Stimulated activated naive CD4-positive, alpha-beta T cell (primary cell): ENCODE data around the gene LDLRAD1.
A peak's percentile ranks its signal among the peaks of the same experiment; 100 is the strongest.
"Not testable (repeated sequence)": the region's sequence is repeated elsewhere in the genome, so short reads cannot be mapped to it uniquely, and the experiment has no call there.

Source experiments
- DNase-seq, 6 experiments: peaks; one replicate each; lab custom pipeline; 2025; lab: John Stamatoyannopoulos, UW

The LDLRAD1 gene

DNA sequence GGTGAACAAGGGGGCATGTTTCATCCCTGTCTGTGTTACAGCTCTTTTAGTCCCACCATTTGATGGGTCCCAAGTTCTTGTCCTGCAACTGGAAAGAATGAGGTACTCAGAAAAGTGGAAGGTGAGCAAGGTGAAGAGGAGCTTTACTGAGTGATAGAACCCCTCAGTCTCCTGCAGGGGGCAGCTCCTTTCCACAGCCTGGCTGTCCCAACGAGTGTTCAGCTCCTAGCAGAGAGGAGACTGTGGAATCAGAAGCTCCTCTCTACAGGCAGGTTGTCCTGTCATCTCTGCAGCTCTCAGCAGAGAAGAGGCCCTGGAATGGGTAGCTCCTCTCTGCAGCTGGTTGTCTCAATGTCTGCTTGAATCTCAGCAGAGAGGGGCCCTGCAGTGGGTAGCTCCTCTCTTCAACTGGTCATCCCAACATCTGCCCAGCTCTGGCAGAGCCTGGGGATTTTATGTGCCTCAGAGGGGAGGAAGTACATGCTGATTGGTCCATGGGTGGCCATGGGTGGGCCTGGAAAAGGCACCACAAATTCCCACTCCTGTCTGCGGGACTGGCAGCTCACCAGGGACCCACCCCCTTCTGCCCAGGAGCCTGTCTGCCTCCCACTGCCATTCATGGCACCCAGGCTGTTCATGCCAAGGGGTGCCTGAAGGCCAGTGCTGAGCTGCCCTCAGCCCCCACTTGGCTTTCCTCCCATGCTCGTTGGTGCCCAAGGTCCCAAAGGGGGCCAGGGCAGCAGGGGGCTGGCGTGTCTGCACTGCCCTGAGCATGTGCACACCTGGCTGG is 25.7 kb downstream of the LDLRAD1 start:
- no peak for DNase-seq

DNA sequence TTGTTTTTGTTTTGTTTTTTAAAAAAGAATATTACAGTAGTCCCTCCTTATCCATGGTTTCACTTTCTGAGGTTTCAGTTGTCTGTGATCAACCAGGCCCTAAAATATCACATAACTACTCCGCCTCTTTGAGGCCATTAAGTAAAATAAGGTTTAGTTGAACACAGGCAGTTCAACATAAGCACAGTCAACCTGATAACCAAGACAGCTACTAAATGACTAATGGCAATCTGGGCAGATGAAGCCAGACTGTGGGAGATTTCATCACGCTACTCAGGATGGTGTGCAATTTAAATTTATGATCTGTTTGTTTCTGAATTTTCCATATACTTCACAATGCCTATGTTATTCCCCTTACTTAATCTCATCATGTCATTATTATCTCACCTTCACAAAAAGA is 30.1 kb downstream of the LDLRAD1 start:
- no peak for DNase-seq

DNA sequence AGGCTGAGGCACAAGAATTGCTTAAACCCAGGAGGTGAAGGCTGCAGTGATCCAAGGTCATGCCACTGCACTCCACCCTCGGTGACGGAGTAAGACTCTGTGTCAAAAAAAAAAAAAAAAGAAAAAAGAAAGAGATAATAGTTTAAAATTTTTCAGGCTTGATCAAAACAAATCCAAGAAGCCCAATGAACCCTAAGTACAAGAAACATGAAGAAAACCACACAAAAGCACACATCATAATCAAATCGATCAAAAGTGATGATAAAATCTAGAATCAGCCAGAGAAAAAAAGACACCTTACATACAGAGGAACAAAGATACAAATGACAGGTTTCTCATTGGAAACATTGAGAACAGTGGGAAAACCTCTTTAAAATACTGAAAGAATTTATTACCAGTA is 31.5 kb downstream of the LDLRAD1 start:
- peak in 4 of 6 experiments; percentile 4 to 70 (median 60) for DNase-seq

DNA sequence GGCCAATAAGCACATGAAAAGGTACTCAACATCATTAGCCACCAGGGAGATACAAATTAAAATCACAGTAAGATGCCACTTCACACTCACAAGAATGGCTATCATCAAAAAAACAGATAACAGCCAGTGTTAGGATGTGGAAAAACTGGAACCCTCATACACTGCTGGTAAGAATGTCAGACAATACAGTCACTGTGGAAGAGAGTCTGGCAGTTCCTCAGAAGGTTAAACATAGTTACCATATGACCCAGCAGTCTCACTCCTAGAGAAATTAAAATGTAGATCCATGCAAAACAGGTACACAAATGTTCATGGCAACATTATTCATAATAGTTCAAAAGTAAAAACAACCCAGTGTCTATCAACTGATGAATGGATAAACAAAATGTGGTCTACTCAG is 33.3 kb downstream of the LDLRAD1 start:
- DNase-seq, result no peak

DNA sequence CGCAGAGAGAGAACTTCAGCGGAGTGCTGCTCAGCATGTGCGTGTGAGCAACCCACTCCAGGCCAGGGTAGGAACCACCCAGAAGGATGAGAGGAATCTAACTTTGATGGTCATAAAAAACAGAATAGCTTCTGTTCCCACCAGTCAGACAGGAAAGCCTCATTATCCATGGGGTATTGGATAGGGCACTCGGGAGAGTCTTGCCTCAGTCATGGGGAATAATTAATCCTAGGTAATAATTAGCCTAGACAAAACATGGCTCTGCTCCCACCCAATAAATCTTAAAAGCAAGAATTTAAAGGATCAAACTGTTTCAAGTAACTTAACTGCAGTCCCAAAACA is 35.3 kb downstream of the LDLRAD1 start:
- no peak for DNase-seq

DNA sequence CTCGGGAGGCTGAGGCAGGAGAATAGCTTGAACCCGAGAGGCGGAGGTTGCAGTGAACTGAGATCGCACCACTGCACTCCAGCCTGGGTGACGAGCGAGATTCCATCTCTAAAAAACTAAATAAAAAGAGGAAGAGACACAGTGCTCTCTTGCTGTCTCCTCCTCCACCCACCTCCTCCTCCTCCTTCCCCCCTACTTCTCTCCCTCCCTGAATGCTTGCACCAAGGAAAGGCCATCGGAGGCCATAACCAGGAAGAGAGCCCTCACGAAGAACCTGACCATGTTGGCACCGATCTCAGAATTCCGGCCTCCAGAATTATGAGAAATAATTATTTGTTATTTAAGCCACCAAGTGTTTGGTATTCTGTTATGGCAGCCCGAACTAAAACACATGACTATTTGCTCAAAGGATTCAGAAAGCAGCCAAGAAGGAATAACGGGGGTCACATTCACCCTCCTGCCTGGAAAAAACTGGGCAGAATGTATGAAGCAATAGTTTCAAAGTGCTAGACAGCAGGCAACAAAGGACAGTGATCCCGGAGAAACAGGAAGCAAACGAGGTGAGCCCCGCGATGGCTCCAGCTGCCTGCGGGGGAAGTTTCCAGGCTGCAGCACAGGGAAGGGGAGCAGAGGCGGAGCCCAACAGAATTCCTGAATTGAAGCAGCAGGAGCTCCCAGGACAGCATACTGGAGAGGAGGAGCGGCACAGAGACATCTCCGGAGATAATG is 35.8 kb downstream of the LDLRAD1 start:
- DNase-seq, result no peak

DNA sequence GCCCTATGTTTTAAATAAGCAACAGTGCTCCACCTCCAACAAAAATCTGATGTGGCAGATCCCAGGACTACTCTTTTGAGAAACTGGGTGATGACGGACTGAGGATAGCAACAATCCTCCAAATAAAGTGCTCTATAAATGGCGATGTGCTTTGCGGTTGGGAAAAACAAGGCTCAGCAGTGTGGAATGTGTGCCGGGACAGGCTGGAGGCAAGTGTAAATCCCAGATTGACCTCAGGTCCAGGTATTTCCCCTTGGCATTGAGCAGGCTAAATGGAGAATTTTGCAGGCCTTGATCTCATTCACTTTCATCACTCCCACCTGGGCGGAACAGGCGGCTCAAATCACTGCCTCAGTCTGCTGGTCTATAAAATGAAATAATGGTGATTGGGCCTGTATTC is 36.8 kb downstream of the LDLRAD1 start:
- DNase-seq, result no peak

DNA sequence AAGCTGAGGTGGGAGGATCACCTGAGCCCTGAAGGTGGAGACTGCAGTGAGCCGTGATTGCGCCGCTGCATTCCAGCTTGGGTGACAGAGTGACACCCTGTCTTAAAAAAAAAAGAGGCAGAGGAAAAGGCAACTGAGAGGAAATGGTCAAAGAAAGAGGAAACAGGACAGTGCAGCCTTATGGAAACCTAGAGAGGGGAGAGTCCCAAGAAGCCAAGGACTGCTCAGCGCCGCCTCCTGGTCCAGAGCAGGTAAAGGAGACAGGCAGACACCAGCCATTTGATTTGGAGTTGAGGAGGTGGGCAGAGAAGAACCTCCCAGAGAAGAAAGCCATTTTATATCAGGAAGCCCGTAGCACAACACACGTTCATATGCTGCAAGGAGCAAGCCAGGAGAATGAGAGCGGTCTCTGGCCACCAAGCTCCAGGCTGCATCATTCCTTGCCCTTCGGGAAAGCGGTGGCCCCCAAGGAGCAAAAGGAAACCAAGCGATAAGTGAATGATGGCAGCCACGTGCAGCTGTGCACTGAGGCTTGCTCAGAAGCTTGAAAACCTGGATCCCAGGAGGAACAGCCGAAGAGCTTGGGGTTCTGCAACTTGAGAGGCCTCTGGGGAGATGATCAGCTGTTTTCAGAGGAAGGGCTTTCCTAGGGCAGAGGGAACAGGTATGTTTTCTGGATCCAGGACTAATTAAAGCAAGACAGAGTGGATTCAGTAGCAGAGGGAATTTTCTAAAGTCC is 38.1 kb downstream of the LDLRAD1 start:
- no peak for DNase-seq

DNA sequence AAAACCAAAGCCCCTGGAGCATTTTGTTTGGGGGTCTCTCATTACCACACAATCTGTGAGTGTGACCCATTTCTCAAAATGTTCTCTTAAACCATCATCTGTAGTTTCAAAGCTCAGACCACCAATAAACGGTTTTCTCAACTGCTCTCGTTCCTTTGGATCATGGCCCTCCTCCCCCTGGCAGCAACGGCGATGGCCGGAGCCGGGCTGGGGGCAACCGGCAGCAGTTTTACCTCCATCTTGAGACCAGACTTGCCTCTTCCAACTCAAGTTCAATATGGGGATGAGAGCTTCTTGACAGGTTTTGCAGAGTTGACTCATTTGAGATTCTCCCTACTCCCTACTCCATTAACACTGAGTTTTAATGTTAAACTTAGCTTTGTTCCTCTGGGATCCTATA is 42.1 kb downstream of the LDLRAD1 start:
- DNase-seq, result no peak

DNA sequence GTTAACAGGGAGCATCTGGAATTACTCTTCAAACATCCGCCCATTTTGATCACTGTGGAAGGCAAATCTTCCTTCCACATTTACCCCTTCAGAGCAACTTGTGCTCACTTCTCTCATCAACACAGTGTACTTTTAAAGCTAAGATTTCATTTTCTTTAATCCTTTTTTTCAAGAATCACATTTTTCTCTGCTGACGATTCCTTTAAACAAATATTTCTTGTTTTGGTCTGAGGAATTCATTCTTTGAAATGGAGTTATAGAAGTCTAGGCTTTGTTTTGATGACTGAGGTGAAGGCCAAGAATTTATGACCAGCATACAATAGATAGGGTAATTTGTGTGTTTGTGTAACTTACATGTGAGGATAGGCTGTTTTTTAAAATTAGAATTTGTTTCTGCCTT is 46.3 kb downstream of the LDLRAD1 start:
- no peak for DNase-seq

DNA sequence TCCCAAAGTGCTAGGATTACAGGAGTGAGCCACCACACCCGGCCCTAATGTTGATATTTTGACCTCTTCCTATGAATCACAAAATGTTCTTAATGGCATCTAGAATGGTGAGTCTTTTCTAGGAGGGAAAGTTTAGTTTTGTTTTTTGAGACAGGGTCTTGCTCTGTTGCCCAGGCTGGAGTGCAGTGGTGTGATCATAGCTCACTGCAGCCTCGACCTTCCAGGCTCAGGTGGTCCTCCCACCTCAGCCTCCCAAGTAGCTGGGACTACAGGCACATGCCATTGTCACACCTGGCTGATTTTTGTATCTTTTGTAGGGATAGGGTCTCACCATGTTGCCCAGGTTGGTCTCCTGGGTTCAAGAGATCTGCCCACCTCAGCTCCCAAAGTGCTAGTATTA is 48.7 kb downstream of the LDLRAD1 start:
- DNase-seq, result not testable (repeated sequence)

DNA sequence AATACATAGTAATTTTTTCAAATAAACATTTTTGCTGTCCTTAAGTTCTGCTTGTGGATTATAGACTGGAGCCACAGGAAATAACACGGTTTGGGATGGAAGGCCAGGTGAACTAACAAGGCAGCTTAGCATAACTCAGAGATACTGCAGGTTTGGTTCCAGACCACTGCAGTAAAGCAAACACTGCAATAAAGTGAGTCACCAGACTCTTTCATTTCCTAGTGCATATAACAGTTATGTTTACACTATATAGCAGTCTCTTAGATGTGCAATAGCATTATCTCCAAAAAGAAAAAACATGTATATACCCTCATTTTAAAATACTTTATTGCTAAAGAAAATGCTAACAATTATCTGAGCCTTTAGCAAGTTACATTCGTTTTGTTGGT is 49.9 kb downstream of the LDLRAD1 start:
- DNase-seq, result no peak

DNA sequence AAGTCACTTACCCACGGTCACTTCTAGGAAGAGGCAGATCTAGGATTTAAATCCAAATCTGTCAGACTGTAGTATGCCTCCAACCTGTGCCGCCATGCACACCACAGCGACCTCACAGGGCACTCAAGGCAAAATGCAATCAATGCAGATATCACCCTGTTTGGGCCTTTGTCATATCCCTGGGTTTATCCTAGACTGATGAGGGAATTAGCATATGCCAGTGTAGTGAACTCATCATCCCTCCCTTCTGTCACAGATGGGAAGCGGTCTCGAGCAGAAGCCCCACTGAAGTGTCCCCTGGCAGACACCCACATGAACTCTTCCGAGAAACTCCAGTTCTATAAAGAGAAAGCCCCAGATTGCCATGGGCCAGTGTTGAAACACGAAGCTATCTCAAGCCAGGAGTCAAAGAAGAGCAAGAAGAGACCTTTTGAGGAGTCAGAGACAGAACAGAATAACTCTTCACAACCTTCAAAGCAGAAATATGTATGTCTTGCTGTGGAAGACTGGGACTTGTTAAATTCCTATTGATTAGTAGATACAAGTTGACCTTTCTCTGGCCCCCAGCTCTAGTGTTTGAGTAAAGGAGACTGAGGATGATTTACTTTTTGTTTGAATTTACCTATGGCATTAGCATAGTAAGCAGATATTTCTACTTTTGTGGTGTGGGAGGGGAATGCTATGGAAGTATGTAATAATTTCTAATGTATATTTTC is 50.4 kb downstream of the LDLRAD1 start:
- no peak for DNase-seq

DNA sequence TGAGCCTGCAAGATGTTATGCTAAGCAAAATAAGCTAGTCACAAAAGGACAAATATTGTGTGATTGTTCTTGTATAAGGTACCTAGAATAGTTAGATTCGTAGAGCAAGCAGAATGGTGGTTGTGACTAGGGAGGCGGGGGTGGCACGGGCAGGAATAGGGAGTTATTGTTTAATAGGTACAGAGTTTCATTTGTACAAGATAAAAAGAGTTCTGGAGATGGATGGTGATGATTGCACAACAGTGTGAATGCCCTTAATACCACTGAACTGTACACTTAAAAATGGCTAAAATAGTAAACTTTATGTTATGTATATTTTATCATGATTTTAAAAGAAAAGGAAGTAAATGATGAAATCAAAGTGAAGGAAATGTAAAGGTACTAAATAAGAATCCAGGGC is 51.2 kb downstream of the LDLRAD1 start:
- no peak for DNase-seq

DNA sequence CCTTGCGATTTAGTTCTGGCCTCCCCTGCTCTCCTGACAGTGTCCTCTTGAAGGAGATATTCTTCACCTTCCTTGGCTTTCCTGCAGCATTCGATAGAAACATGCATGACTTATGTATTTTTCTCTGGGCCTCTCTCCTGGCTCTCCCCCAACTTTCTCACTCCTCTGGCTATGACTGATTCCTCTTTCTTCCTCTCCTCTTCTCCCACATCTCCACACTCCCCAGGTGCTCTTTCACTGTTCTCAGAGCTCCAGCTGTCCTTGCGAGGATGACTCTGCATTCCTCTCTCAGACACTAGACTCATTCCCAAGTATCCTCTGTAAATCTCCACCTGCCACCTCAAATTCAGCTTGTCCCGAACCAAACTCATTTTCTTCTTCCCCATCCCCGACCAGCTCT is 53.9 kb downstream of the LDLRAD1 start:
- no peak for DNase-seq

DNA sequence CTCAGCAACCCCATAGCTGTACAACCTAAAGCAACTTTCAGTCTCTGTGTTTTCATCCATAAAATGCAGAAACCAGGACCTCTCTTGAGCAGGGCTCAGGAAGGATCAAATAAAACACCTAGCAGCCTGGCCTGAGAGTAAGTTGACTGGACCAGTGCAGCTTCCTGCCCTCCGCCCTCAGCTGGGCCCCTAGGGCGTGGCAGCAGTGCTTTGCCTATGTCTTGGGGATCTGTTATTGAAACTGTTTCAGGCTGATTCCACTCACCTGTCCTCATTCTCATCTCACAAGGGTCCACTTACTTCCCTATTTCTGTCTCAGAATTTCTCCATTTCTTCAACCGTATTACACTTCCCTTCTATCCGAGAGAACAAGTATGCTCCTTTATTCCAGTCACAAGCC is 54.5 kb downstream of the LDLRAD1 start:
- no peak for DNase-seq

DNA sequence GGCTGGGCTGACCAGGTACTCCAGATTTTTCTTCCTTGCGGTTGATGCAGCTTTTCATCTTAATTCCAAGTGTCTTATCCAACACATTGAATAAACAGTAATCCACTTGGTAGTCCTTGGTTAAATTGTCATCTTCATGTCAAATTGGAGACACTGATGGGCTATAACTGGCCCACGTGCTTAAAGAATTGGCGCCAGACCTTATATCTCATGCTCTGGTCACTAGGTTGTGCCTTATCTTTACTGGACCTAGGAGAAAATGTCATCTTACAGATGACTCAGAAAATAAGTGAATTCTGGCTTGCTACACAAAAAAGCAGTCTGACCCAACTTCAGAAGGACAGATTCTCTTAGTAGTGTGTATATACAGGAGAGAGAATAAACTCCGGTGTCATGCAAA is 55.6 kb downstream of the LDLRAD1 start:
- no peak for DNase-seq

DNA sequence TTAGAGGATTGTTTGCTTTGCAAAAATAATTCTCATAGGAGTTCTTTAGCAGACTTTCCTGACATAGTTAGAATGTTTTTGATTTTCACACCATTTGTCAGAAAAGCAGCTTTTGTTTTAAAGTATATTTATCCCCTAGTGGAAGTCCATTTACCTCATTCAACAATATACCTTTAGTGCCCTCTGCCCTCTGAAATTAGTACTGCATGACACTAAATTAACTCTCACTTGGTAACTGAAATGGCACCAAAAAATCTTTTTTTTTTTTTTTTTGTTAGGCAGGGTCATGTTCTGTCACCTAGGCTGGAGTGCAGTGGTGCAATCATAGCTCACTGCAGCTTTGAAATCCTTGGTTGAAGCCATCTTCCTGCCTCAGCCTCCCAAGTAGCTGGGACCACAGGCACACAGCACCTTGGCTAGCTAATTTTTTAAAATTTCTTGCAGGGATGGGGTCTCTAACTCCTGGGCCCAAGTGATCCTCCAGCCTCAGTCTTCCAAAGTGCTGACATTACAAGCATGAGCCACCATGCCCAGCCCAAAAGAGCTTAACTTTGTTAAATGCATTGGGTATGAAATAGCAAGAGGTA is 58.2 kb downstream of the LDLRAD1 start:
- peak in 3 of 6 experiments; percentile 25 to 57 (median 51) for DNase-seq
